Duodenal mucosa (tissue), 2 donors: ENCODE results near the gene SNAP25.

ENCODE experiments used
- H3K27ac ChIP-seq: one replicate; pipeline ENCODE4 v1.7.0; 2013; ENCODE audit warnings: low read depth, low read length
- H3K27me3 ChIP-seq, 2 donors: one replicate each; pipeline ENCODE4 v1.7.0; 2013; ENCODE audit warnings: low read length in 2 of 2, control low read depth in 1 of 2; ENCODE audit not compliant: insufficient read depth in 2 of 2, control insufficient read depth in 1 of 2
- H3K36me3 ChIP-seq, 2 donors: one replicate each; pipeline ENCODE4 v1.7.0; 2013; ENCODE audit warnings: low read length in 2 of 2, control low read depth in 1 of 2; ENCODE audit not compliant: insufficient read depth in 2 of 2, control insufficient read depth in 1 of 2
- H3K4me1 ChIP-seq, 2 donors: one replicate each; pipeline ENCODE4 v1.7.0; 2013; ENCODE audit warnings: low read length in 2 of 2, control low read depth in 1 of 2; ENCODE audit not compliant: insufficient read depth in 2 of 2, control insufficient read depth in 1 of 2
- H3K4me3 ChIP-seq, 2 donors: one replicate each; pipeline ENCODE4 v1.7.0; 2013; ENCODE audit warnings: low read length in 2 of 2, low read depth in 1 of 2
- H3K9ac ChIP-seq, 2 donors: one replicate each; pipeline ENCODE4 v1.7.0; 2013; ENCODE audit warnings: low read length in 2 of 2, low read depth in 1 of 2
- H3K9me3 ChIP-seq, 2 donors: one replicate each; pipeline ENCODE4 v1.7.0; 2013; ENCODE audit warnings: low read length in 2 of 2, control low read depth in 1 of 2; ENCODE audit not compliant: control insufficient read depth in 1 of 2

The SNAP25 gene

DNA sequence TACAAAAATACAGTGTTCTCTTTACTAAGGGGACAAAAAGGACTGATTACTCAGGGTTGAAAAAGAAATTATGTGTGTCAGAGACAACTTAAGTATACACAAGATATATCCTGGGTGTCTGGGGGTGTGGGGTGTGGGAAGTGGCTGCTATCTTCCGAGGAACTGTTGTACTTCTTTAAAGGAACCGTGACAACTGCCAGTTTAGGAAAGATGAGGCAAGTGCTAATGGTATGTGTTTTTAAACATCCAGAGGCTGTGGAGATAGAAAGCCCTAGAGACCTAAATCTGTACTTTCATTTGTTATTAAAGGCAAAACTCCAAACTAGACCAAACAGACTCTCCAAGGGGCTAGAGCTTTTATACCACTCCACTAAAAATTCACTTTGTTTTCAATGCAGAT, 95.6 kb downstream of the SNAP25 start:
- H3K9me3 ChIP-seq: no peaks in the 10 kb centered on the region
- no peak overlapping the region for H3K4me3 ChIP-seq
- no peak overlapping the region for H3K27ac ChIP-seq
- H3K9ac ChIP-seq: no peak overlapping the region
- no peaks in the 10 kb centered on the region for H3K36me3 ChIP-seq
- peaks cover 0 to 3% of the 10 kb centered on the region in 2 donors for H3K27me3 ChIP-seq
- H3K4me1 ChIP-seq: no peaks in the 10 kb centered on the region

GRCh38 chr20:10315138-10315537, 96.5 kb downstream of the SNAP25 start:
- H3K9me3 ChIP-seq: no peaks in the 10 kb centered on the region
- H3K4me3 ChIP-seq: no peak overlapping the region
- H3K27me3 ChIP-seq: peaks cover 0 to 3% of the 10 kb centered on the region in 2 donors
- no peaks in the 10 kb centered on the region for H3K36me3 ChIP-seq
- H3K4me1 ChIP-seq: no peaks in the 10 kb centered on the region
- no peak overlapping the region for H3K27ac ChIP-seq
- H3K9ac ChIP-seq: no peak overlapping the region

DNA sequence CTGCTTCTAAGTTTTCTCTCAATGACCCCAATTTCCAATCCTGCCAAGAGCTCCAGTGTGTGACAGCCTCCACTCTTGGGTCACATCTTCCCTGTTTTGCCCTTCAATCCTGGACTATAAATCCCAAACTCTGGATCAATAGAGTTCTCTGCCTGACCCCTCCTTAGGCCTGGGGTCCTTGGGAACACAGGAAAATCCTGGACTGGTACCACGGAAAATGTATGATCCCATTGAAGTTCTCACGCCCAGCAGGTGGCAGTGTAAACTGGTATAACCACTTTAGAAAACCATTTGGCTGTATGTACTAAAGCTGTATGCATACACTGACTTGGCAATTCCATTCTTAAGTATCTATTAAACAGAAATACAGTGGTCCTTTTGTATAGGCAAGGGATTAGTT, 98.0 kb downstream of the SNAP25 start:
- H3K36me3 ChIP-seq: no peaks in the 10 kb centered on the region
- no peaks in the 10 kb centered on the region for H3K9me3 ChIP-seq
- no peaks in the 10 kb centered on the region for H3K4me1 ChIP-seq
- no peak overlapping the region for H3K27ac ChIP-seq
- H3K9ac ChIP-seq: no peak overlapping the region
- no peak overlapping the region for H3K4me3 ChIP-seq
- peaks cover 0 to 3% of the 10 kb centered on the region in 2 donors for H3K27me3 ChIP-seq

GRCh38 chr20:10318291-10319024, 99.8 kb downstream of the SNAP25 start:
- Histone ChIP-seq H3K9me3 (no peaks in the 10 kb centered on the region), H3K9ac (no peak overlapping the region), H3K36me3 (no peaks in the 10 kb centered on the region), H3K27me3 (peaks cover 0 to 3% of the 10 kb centered on the region in 2 donors), H3K27ac (no peak overlapping the region), H3K4me3 (no peak overlapping the region), H3K4me1 (no peaks in the 10 kb centered on the region)

DNA sequence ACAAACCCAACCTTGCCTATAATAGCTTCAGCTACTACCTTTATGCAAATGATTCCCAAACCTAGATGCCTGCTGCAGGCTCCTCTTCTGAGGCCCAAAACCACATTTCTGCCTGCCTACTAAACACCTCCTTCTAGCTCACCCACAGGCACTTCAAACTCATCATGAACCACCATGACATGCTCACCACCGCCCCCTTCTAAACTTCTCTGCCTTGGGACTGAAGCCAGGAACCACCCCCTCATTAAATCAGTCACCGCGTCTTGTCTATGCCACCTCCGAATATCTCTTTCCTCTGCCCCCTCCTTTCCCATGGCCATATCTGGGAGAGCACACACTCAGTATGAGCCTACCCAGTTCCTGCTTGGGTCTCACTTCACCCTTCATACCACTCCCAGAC, 101.2 kb downstream of the SNAP25 start:
- Histone ChIP-seq H3K9ac (no peak overlapping the region), H3K27ac (no peak overlapping the region), H3K4me3 (no peak overlapping the region), H3K4me1 (no peaks in the 10 kb centered on the region), H3K36me3 (no peaks in the 10 kb centered on the region), H3K9me3 (no peaks in the 10 kb centered on the region), H3K27me3 (peaks cover 0 to under 1% of the 10 kb centered on the region in 2 donors)

- Histone ChIP-seq H3K36me3 (no peaks in the 10 kb centered on the region), H3K9me3 (no peaks in the 10 kb centered on the region), H3K27ac (no peak overlapping the region), H3K4me1 (no peaks in the 10 kb centered on the region), H3K27me3 (no peaks in the 10 kb centered on the region), H3K4me3 (no peak overlapping the region), H3K9ac (no peak overlapping the region)
Measured at GRCh38 chr20:10321138-10321717, 102.6 kb downstream of the SNAP25 start.

- no peak overlapping the region for H3K9ac ChIP-seq
- no peaks in the 10 kb centered on the region for H3K9me3 ChIP-seq
- no peak overlapping the region for H3K4me3 ChIP-seq
- no peak overlapping the region for H3K27ac ChIP-seq
- H3K4me1 ChIP-seq: no peaks in the 10 kb centered on the region
- no peaks in the 10 kb centered on the region for H3K27me3 ChIP-seq
- no peaks in the 10 kb centered on the region for H3K36me3 ChIP-seq
Measured at GRCh38 chr20:10322073-10323012, 103.7 kb downstream of the SNAP25 start.

DNA sequence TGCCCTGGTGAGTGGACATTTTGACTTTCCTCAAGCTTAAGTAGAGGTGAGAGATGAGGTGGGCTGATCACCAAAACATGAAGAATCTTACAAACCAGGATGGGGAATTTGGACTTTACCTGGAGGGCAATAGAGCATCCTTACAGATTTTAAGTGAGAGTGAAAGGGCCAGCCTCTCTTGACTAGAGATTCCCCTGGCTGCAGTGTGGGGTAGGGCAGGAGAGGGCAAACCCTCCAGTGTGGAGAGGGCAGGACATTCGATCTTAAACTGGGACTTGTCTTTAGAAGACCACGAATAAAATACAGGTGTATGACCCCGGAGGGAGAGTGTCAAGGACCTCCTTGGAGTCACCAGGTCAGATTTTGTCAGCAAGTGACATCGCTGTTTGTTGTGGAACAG, 105.1 kb downstream of the SNAP25 start:
- Histone ChIP-seq H3K27ac (no peak overlapping the region), H3K9me3 (no peaks in the 10 kb centered on the region), H3K4me1 (no peaks in the 10 kb centered on the region), H3K27me3 (no peaks in the 10 kb centered on the region), H3K4me3 (no peak overlapping the region), H3K9ac (no peak overlapping the region), H3K36me3 (no peaks in the 10 kb centered on the region)

DNA sequence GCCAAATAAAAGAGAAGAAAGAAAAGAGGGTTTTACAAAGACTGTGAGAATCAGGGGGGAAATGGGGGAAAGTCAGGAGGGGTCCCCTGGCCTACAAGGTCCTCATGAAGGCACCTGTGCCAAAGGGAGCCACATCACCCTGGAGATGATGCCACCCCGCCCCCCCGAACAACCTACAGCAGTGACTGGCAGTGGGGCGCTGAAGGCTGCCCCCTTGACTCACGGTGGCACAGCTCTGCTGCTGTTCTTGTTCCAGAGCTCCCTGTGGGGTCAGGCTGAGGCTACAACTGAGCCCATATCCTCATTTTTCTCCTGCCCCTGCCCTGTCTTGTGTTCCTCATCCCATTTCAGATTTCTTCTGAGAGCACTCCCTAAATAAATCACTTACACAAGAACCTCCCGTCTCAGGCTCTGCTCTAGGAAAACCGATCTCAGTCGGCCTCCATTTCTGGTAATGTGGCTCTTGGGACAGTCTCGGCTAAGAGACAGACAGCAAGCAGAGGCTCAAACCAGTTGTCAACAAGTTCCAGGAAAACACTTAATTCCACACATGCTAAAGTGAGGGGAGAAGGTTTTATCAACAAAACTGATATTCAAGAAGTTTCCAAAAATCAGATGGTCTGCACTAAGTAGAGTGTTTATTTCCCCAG, 105.7 kb downstream of the SNAP25 start:
- Histone ChIP-seq H3K27ac (no peak overlapping the region), H3K4me3 (no peak overlapping the region), H3K9me3 (no peaks in the 10 kb centered on the region), H3K36me3 (no peaks in the 10 kb centered on the region), H3K9ac (no peak overlapping the region), H3K27me3 (no peaks in the 10 kb centered on the region), H3K4me1 (no peaks in the 10 kb centered on the region)

GRCh38 chr20:10328897-10329255, 110.2 kb downstream of the SNAP25 start:
- no peaks in the 10 kb centered on the region for H3K36me3 ChIP-seq
- H3K9me3 ChIP-seq: no peaks in the 10 kb centered on the region
- no peak overlapping the region for H3K4me3 ChIP-seq
- no peak overlapping the region for H3K27ac ChIP-seq
- H3K27me3 ChIP-seq: no peaks in the 10 kb centered on the region
- H3K4me1 ChIP-seq: no peaks in the 10 kb centered on the region
- H3K9ac ChIP-seq: no peak overlapping the region
